Islet precursor cell (in vitro differentiated cells): Measurements from ENCODE around the gene PIM2.

ENCODE experiments used
- DNase-seq: peaks from one replicate; pipeline ENCODE4 v3.0.0-alpha.2; 2018

PIM2 gene

GRCh38 chrX:48918643-48919340 lies at the start of gene PIM2:
Gene PIM2 (minus strand): TSS chrX:48919024. CDS start chrX:48918834, 190 bp downstream.
- peak; percentile 97 for DNase-seq

GRCh38 chrX:48968377-48968776 lies 49.6 kb upstream of the PIM2 start:
- no peak for DNase-seq

- DNase-seq, result peak; percentile 62
These were observed 48.2 kb upstream of the PIM2 start for GRCh38 chrX:48966796-48967579.

GRCh38 chrX:48965959-48966358 lies 47.1 kb upstream of the PIM2 start:
- DNase-seq, result no peak

GRCh38 chrX:48961585-48962091 lies 42.8 kb upstream of the PIM2 start:
- DNase-seq, result no peak

- no peak for DNase-seq
These were observed 41.5 kb upstream of the PIM2 start for GRCh38 chrX:48960291-48960690.

- DNase-seq, result peak; percentile 76
These were observed 39.8 kb upstream of the PIM2 start for GRCh38 chrX:48958635-48959094.

GRCh38 chrX:48957827-48958634 lies 39.2 kb upstream of the PIM2 start:
- peak; percentile 98 for DNase-seq

GRCh38 chrX:48957477-48957826 lies 38.6 kb upstream of the PIM2 start, which contains the start of gene OTUD5:
Gene OTUD5 (minus strand): TSS chrX:48957607. CDS start chrX:48957570, 37 bp downstream.
- DNase-seq, result no peak

GRCh38 chrX:48956728-48957414 lies 38.0 kb upstream of the PIM2 start:
- no peak for DNase-seq

GRCh38 chrX:48948589-48948988 lies 29.8 kb upstream of the PIM2 start:
- no peak for DNase-seq

GRCh38 chrX:48945517-48946348 lies 26.9 kb upstream of the PIM2 start:
- peak; percentile 64 for DNase-seq

- DNase-seq, result no peak
These were observed 24.1 kb upstream of the PIM2 start for GRCh38 chrX:48942895-48943294.

GRCh38 chrX:48940404-48940955 lies 21.7 kb upstream of the PIM2 start:
- DNase-seq, result no peak

GRCh38 chrX:48939524-48940228 lies 20.9 kb upstream of the PIM2 start:
- no peak for DNase-seq

- DNase-seq, result no peak
These were observed 20.0 kb upstream of the PIM2 start for GRCh38 chrX:48938721-48939425.

- no peak for DNase-seq
These were observed 18.5 kb upstream of the PIM2 start for GRCh38 chrX:48937054-48937907.

GRCh38 chrX:48936429-48937053 lies 17.7 kb upstream of the PIM2 start:
- no peak for DNase-seq
